IPS DF 19.7 (cell line): ENCODE data around the gene GALNT17.

Experiments used
- DNase-seq: peaks from one replicate; pipeline ENCODE4 v3.0.0-alpha.2; 2013; ENCODE audit warnings: low read depth, low spot score

The GALNT17 gene

GRCh38 chr7:71682841-71683781 lies 551.2 kb downstream of the GALNT17 start:
- peak; percentile 7 for DNase-seq

GRCh38 chr7:71687286-71687685 lies 555.3 kb downstream of the GALNT17 start:
- DNase-seq, result no peak

- DNase-seq, result no peak
Observed at GRCh38 chr7:71687831-71688599, 556.1 kb downstream of the GALNT17 start.

GRCh38 chr7:71691538-71691937 lies 559.6 kb downstream of the GALNT17 start:
- no peak for DNase-seq

- DNase-seq, result no peak
Observed at GRCh38 chr7:71694665-71695064, 562.7 kb downstream of the GALNT17 start.

- no peak for DNase-seq
Observed at GRCh38 chr7:71695186-71695585, 563.2 kb downstream of the GALNT17 start.

DNA sequence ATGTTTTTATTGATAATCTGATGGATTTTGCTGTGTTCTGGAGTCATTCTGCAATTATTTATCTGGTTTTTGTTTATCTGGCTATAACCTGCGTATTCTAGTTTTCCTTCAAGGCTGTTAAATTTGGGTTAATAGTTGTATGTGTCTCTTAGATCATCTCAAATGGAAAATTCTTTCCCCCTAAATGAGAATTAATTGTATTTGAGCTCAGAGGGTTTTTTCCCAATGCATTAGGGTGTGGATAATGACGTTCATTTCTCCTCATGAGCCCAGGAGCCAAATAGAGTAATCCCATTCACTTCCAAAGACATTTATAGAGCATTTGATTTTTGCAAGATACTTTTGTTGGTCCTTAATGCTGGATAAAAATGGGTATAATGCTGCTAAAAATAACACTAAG lies 564.6 kb downstream of the GALNT17 start:
- no peak for DNase-seq

GRCh38 chr7:71697400-71697799 lies 565.5 kb downstream of the GALNT17 start:
- DNase-seq, result no peak

GRCh38 chr7:71705217-71705616 lies 573.3 kb downstream of the GALNT17 start:
- no peak for DNase-seq

GRCh38 chr7:71705901-71706596 lies 574.1 kb downstream of the GALNT17 start:
- DNase-seq, result no peak

GRCh38 chr7:71706597-71706975 lies 574.6 kb downstream of the GALNT17 start:
- DNase-seq, result no peak

GRCh38 chr7:71707041-71707440 lies 575.1 kb downstream of the GALNT17 start:
- no peak for DNase-seq

DNA sequence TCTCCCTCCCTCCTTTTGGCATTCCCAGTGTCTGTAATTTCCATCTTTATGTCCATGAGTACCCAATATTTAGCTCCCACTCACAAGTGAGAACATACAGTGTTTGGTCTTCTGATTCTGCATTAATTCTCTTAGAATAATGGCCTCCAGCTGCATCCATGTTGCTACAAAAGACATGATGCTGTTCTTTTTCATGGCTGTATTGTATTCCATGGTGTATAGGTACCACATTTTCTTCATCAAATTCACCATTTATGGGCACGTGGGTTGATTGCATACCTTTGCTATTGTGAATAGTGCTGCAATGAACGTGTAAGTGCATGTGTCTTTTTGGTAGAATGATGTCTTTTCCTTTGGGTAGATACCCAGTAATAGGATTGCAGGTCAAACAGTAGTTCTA lies 576.8 kb downstream of the GALNT17 start:
- DNase-seq, result no peak

- no peak for DNase-seq
Observed at GRCh38 chr7:71710442-71710841, 578.5 kb downstream of the GALNT17 start.

- no peak for DNase-seq
Observed at GRCh38 chr7:71712653-71713180, 580.8 kb downstream of the GALNT17 start.

GRCh38 chr7:71716690-71717089 lies 584.7 kb downstream of the GALNT17 start:
- no peak for DNase-seq

GRCh38 chr7:71718563-71718962 lies 586.6 kb downstream of the GALNT17 start:
- DNase-seq, result no peak

DNA sequence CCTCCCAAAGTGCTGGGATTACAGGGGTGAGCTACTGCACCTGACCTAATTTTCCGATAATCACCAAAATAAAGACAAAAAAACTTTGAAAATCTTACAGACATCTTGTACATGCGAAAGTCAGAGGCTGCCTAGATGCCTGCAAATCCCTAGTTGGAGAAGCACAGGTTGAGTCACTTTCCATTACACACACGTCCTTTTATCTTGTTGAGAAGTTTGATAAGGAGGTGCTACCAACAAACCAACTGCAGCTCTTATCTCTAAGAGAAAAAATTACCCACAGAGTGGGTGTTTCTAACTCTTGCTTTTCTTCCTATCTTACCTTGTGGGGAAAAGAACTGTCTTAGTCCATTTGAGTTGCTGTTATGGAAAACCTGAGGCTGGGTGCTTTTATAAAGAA lies 589.8 kb downstream of the GALNT17 start:
- DNase-seq, result no peak

DNA sequence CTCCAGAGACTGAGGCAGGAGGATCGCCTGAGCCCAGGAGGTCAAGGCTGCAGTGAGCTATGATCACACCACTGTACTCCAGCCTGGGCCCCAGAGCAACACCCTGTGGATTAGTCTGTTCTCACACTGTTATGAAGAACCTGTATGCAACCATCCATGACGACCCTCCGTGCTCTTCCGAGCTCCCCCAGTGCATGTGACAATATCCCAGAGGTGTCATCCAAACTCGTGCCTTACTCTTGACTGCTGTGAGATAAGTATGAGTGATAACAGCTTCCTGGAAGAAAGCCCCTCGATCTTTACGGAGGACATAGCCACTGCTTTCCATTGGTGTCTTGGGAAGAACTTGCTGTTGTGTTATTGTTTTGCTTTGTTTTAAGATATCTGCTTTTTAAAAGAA lies 591.9 kb downstream of the GALNT17 start:
- DNase-seq, result no peak

DNA sequence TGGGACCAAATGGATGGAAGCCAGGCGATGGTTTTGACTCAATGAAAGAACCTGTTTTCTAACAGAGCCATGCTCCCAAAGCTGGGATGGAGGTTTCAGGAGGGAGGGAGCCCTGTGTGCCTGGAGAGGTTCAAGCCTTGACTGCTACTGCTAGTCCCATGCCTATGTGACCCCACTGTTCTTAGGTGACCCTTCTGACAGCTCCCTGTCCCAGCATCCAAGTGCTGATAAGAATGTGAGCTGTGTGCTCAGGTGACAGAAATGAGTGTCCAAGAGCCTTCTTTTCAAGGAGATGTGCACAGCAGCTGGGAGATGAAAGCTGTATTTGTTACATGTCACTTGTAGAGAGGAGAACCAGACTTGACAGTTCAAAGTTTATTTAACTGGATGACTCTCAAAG lies 595.4 kb downstream of the GALNT17 start:
- no peak for DNase-seq

DNA sequence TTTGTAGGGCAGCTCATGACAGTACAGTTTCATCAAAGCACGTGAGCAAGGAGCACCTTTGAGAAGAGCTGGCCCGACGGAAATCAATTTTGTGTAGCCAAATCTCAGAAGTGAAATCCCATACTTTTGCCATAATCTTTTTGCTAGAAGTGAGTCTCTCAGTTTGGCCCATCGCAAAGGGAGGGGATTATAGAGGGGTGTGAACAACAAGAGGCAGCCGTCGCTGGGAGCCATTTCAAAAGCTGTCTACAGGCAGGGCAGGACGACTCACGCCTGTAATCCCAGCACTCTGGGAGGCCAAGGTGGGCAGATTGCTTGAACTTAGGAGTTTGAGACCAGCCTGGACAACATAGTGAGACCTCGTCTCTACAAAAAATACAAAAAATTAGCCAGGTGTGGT lies 599.8 kb downstream of the GALNT17 start:
- DNase-seq, result no peak
